ENCODE data around the gene C22orf31. TPM values are rescaled to one million over a fixed set of nuclear protein-coding genes. Genes with fewer than 3 reads are reported as not detected.
"Not testable (repeated sequence)": the region's sequence is repeated elsewhere in the genome, so short reads cannot be mapped to it uniquely, and the experiment has no call there.

The C22orf31 gene
- 2.2 TPM for polyA plus RNA-seq (ENCODE audit: insufficient read length)

DNA sequence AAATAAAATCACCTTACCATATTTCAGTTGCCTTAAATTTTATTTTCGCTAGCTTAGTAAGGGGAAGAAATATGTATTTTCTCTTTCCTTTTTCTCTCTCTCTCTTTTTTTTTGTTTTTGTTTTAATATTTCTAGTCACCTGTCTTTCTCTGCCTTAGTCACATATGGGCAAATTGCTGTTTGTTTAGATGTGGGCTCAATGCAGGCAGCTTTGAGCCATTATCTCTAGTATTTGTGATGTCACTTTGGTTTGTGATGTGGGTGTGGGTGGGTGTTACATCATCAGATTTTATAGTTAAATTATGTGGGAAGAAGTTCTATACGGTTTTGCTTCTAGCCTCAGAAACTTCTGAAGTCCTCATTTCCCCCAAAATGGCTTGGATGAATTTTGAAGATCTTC lies at the start of gene C22orf31:
C22orf31 (minus strand) TSS at position 59 of the 400 bp plus-strand sequence; CDS start at position 20, 39 bp downstream.
- no peak for DNase-seq

DNA sequence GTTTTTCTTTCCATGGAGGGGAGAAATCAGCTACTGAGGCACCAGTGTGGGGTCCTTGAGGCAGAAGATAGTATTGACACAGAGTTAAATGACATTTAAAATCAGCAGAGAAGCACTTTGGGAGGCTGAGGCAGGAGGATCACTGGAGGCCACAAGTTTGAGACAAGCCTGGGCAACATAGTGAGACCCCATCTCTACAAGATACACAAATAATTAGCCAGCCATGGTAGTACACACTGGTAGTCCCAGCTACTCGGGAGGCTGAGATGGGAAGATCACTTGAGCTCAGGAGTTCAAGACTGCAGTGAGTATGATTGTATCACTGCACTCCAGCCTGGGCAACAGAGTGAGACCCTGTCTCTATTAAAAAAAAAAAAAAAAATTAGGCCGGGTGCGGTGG lies 49.3 kb upstream of the C22orf31 start:
- no peak for DNase-seq

DNA sequence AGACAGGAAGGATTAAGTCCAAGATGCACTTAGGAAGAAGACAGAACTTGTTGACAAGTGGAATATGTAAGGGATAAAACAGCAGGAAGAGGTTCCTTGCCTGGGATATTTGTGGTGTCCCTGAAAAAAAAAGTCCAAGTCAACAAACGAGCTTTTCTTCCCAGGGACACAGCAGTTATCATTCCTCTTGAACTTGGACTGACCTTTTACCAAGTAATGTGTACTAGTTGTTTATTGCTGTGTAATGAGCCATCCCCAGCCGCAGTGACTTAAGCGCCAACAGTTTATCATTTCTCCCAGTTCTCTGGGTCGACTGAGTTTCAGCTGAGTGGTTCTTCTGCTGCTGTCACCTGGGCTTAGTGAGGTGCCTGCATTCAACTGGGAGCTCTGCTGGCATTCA lies 48.2 kb upstream of the C22orf31 start:
- no peak for DNase-seq

DNA sequence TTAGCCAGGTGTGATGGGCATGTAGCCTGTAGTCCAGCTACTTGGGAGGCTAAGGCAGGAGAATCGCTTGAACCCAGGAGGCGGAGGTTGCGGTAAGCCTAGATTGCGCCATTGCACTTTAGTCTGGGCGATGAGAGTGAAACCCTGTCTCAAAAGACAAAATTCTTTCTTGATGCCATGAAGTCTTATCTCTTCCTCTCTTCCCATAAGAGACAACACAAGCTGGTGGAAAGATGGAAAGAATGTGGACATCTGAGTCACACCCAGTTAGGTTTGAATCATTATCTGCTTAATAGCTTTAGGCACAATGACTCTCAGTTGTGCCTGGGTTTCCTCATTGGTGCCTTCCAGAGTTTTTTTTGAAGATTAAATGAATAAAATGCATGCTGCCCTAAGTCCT lies 46.5 kb upstream of the C22orf31 start:
- no peak for DNase-seq

- DNase-seq: no peak
Measured at GRCh38 chr22:29106839-29107238, 45.2 kb upstream of the C22orf31 start.

- no peak for DNase-seq
Measured at GRCh38 chr22:29105468-29105867, 43.8 kb upstream of the C22orf31 start.

DNA sequence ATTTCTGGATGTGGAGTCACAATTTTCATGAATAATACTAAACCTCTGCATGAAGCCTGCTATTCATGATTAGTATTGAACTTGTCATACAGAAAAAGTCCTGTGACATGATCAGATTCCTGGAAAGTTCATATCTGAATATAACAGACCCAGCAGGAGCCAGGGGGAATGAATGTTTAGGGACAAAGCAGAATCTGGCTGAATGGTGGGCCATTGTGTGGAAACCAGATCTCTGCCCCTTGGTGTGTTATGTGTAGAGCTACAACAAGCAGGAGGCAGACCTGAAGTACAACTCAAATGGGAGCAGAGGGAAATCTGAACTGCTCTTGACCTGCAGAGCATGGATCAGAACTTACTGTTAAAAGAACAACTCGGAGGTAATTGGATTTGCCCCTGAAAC lies 41.5 kb upstream of the C22orf31 start:
- no peak for DNase-seq

- DNase-seq: no peak
Measured at GRCh38 chr22:29102300-29102699, 40.7 kb upstream of the C22orf31 start.

GRCh38 chr22:29098296-29098695 lies 36.7 kb upstream of the C22orf31 start:
- no peak for DNase-seq

DNA sequence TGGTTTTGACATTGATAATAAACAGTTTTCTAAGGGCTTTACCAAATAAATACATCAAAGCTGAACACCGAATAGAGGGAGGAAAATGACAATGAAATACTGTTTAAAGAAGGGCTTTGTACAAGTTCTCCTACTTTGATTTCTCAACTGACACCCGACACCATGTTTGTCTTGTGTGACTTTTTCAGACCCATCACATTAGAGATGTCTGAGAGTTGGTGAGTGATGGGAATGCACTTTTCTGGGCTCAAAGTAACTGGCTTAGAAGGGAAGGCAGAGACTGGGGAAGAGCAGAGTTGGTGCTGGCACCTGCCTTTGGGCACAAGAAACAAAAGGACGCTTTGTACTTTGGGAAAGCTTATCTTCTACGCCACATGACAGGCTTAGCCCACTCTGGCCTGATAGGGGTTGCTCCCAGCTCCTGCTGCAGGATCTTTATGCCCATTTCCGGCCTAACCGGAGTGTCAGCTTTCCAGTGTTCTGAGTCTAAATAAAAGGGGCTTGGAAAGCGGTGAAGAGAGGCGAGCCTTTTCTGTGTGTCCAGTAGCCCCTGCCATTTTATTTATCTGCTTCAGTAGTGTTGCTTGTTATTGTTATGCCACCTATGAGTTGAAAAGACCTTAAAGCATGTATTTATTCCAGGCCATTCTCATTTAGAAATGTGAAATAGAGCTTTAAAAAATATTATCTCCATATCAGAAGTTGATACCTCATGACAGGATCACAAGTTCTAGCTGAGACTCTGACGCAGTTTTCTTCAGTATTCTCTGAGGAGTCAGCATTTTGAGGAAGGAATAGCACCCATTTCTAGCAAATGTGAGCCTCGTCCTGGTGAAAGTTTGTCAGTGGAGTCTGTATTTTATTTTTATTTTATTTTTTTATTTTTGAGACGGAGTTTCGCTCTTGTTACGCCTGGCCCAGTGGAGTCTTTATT lies 35.4 kb upstream of the C22orf31 start:
- DNase-seq: no peak

DNA sequence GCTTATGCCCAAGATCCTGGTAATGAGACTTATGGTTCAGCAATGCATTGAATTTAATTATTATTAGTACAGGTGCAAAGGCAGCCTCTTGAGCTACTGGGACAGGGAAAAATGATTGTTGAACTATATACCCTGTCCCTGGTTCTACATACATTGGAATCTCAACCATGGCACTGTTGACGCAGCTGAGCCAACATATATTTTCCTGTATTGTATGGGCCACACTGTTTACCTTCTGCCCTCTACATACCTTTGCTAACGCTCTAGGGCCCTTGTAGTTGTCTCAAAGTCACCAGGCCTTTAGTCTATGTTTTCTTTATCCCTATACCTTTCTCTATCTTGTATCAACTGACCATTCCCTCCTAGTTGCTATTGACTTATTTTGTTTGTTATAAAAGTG lies 33.8 kb upstream of the C22orf31 start:
- no peak for DNase-seq

- no peak for DNase-seq
Measured at GRCh38 chr22:29093501-29094300, 32.1 kb upstream of the C22orf31 start.

DNA sequence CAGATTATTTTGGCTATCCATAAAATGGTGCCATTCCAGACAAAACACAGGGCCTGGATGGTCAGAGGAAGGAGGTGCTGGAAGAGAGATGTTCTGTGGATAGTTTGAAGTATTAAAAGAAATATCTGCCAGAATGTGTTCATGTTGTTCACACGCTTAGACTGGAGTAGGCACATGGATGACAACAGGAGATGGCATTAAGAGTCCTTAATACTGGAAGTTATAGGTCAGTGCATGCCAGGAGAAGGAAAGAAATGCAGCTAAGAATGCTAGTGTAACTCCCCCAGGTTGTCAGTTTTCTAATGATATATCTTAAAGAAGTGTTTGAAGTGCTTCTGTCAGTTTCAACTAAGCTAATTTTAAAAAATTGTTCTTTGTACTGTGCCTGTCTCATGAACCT lies 31.4 kb upstream of the C22orf31 start:
- no peak for DNase-seq

DNA sequence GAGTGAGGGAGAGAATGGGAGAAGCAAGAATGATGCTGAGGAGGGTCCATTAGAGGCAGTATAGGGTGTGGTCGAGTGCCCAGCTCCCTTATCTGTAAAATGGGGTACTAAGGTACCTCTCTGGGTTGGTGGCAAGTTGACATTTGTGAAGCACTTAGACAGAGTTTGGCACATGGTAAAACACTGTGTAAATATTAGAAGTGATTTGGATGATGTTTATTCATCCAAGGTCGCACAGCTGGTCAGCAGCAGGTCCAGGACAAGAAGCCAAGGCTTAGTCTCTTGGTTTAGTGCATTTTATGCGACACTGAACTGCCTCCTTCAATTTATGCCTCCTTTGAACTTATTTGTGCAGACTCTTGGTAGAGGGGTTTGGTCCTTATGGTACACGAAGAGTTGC lies 30.6 kb upstream of the C22orf31 start:
- DNase-seq: no peak

DNA sequence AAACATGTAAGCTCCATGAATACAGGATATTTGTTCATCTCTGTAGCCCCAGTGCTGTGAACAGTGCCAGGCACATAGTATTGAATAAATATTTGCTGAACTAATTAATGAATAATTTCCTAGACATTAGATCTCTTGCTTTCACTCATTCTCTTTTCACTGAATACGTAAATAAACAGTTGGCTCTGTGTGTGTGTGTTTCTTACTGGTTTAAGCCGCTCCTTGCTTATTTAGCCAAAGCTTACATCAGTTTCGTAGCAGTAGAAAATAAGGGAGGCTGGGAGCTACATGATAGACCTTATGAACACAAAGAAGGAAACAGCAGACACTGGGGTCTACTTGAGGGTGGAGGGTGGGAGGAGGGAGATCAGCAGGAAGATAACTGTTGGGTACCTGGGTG lies 28.4 kb upstream of the C22orf31 start:
- no peak for DNase-seq

- no peak for DNase-seq
Measured at GRCh38 chr22:29089507-29089906, 27.9 kb upstream of the C22orf31 start.

DNA sequence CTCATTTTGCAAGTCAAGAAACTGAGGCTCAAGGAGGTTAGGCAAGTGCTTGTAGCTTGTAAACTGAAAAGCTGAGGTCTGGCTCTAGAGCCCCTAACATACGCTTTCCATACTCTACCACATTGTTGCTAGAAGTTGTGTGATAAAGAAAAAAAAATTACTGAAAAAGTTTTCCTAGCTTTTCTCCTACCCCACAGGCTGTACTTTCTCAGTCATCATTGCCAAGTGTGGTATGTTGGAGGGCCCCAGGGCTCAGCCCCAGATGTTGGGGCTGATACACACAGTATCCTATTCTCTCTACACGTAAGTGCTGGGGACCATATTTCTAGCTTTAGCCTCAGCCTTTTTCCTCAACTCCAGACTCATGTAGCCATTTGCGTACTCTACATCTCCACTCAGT lies 27.2 kb upstream of the C22orf31 start:
- DNase-seq: no peak

- no peak for DNase-seq
Measured at GRCh38 chr22:29087012-29087411, 25.4 kb upstream of the C22orf31 start.

DNA sequence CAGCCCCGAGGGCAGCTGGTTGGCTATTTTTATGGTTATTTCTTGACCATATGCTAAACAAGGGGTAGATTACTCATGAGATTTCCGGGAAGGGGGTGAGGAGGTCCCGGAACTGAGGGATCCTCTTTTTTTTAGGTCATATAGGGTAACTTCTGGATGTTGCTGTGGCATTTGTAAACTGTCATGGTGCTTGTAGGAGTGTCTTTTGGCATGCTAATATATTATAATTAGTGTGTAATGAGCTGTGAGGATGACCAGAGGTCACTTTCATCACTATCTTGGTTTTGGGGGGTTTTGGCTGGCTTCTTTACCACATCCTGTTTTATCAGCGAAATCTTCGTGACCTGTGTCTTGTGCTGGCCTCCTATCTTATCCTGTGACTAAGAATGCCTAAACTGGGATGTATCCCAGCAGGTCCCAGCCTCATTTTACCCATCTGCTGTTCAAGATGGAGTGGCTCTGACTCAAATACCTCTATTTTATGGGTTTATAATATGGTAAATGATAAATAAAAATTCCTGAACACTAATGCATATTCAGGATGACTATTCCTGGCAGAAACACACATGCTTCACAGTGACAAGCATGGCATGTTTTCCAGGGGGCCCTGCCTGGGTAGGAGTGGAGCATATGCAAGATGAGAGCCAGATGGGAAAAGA lies 22.4 kb upstream of the C22orf31 start:
- no peak for DNase-seq

GRCh38 chr22:29083576-29083932 lies 21.9 kb upstream of the C22orf31 start:
- not testable (repeated sequence) for DNase-seq

- no peak for DNase-seq
Measured at GRCh38 chr22:29082826-29083545, 21.4 kb upstream of the C22orf31 start.

DNA sequence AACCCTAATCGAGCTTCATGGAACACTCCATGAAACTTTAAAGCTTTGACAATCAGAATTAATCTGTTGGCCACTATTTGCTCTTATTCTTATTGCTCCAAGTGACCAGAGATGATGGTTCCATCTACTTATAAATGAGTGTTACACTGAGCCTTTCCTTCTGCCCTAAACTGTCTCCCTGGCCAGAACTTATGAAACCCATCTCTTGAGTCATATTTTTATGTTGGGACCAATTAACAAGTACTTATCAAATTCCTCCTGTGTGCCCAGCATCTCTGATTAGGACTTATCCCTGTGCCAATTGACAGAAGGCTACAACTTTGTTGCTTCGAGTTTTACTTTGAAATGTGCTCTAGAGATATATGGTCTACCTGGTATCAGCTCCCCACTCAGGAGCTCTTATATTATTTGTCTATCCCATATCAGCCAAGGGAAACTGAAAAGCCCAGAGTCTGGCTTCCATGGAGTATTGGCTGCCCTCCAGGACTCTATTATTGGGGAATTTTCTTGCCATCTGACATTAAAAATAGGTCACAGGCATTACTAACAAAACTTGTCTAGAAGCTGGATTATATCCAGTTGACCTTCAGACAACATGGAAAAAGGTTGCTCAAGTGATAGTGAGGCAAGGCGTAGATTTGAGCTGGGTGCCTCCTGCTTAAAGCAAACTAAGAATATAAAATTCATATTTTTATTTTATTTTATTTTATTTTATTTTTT lies 20.0 kb upstream of the C22orf31 start:
- no peak for DNase-seq

Data from hindlimb muscle (tissue), 1 donor.